ENCODE measurements around the gene CACUL1.

The CACUL1 gene

GRCh38 chr10:118628397-118628796 is 126.4 kb downstream of the CACUL1 start:
- H3K79me1 ChIP-seq (ENCODE audit: low read length): no peaks in the 10 kb centered on the region
- no peak overlapping the region for H3K4ac ChIP-seq (ENCODE audit: low read depth, low read length)
- H3K4me2 ChIP-seq (ENCODE audit: low read length): no peak overlapping the region

GRCh38 chr10:118626953-118627352 is 127.8 kb downstream of the CACUL1 start:
- H3K18ac ChIP-seq (ENCODE audit: low read length): no peak overlapping the region
- H3K27ac ChIP-seq (ENCODE audit: low read depth, low read length): no peak overlapping the region
- H2BK120ac ChIP-seq (ENCODE audit: insufficient read depth, low read length, poor library complexity): no peak overlapping the region
- no CpG with 5 or more reads among the region's 3 CpGs for WGBS (ENCODE audit: extremely low coverage, insufficient coverage, insufficient read length)
- H4K12ac ChIP-seq (ENCODE audit: low read depth, low read length): no peak overlapping the region
- H3K79me2 ChIP-seq (ENCODE audit: control insufficient read depth, insufficient read depth, low read length, poor library complexity): no peaks in the 10 kb centered on the region
- H2AFZ ChIP-seq (ENCODE audit: insufficient read depth, low read length, poor library complexity): no peak overlapping the region
- H3K79me1 ChIP-seq (ENCODE audit: low read length): no peaks in the 10 kb centered on the region
- no peak overlapping the region for H4K8ac ChIP-seq (ENCODE audit: low read depth, low read length)
- H3K23ac ChIP-seq (ENCODE audit: low read length): no peak overlapping the region
- no peak overlapping the region for H2BK5ac ChIP-seq (ENCODE audit: low read depth, low read length, poor library complexity)
- no peaks in the 10 kb centered on the region for H3K36me3 ChIP-seq (ENCODE audit: control insufficient read depth in 1 of 2, insufficient read depth in 2 of 2, low read length in 2 of 2)
- no peak overlapping the region for H3K4me3 ChIP-seq (ENCODE audit: low read depth, low read length)
- H3K4me2 ChIP-seq (ENCODE audit: low read length): no peak overlapping the region
- peaks cover 1% of the 10 kb centered on the region for H3K9me3 ChIP-seq (ENCODE audit: insufficient read depth, low read depth, low read length)
- H3K4me1 ChIP-seq (ENCODE audit: control insufficient read depth in 1 of 2, insufficient read depth in 2 of 2, low read length in 2 of 2): no peaks in the 10 kb centered on the region
- H3K14ac ChIP-seq (ENCODE audit: low read length): no peak overlapping the region
- H3K27me3 ChIP-seq (ENCODE audit: insufficient read depth, low read length): no peaks in the 10 kb centered on the region
- no peak overlapping the region for H2AK5ac ChIP-seq (ENCODE audit: low read length)
- DNase-seq: no peak
- no peak overlapping the region for H3K9ac ChIP-seq (ENCODE audit: low read length)
- no peak overlapping the region for H2BK12ac ChIP-seq (ENCODE audit: low read length)
- H4K91ac ChIP-seq (ENCODE audit: low read depth, low read length): no peak overlapping the region
- H3K4ac ChIP-seq (ENCODE audit: low read depth, low read length): no peak overlapping the region

More at GRCh38 chr10:118628397-118628796, 126.4 kb downstream of the CACUL1 start:
- Histone ChIP-seq H3K4me1 (ENCODE audit: control insufficient read depth in 1 of 2, insufficient read depth in 2 of 2, low read length in 2 of 2) (no peaks in the 10 kb centered on the region), H3K9me3 (ENCODE audit: insufficient read depth, low read depth, low read length) (peaks cover 1% of the 10 kb centered on the region), H2BK12ac (ENCODE audit: low read length) (no peak overlapping the region), H3K36me3 (ENCODE audit: control insufficient read depth in 1 of 2, insufficient read depth in 2 of 2, low read length in 2 of 2) (no peaks in the 10 kb centered on the region), H3K9ac (ENCODE audit: low read length) (no peak overlapping the region), H3K27me3 (ENCODE audit: insufficient read depth, low read length) (no peaks in the 10 kb centered on the region), H2AFZ (ENCODE audit: insufficient read depth, low read length, poor library complexity) (no peak overlapping the region), H2BK5ac (ENCODE audit: low read depth, low read length, poor library complexity) (no peak overlapping the region), H3K4me3 (ENCODE audit: low read depth, low read length) (no peak overlapping the region), H4K91ac (ENCODE audit: low read depth, low read length) (no peak overlapping the region), H2AK5ac (ENCODE audit: low read length) (no peak overlapping the region), H4K12ac (ENCODE audit: low read depth, low read length) (no peak overlapping the region), H2BK120ac (ENCODE audit: insufficient read depth, low read length, poor library complexity) (no peak overlapping the region), H3K23ac (ENCODE audit: low read length) (no peak overlapping the region), H3K18ac (ENCODE audit: low read length) (no peak overlapping the region), H3K79me2 (ENCODE audit: control insufficient read depth, insufficient read depth, low read length, poor library complexity) (no peaks in the 10 kb centered on the region), H4K8ac (ENCODE audit: low read depth, low read length) (no peak overlapping the region), H3K27ac (ENCODE audit: low read depth, low read length) (no peak overlapping the region), H3K14ac (ENCODE audit: low read length) (no peak overlapping the region)
- DNase-seq: no peak

Data from trophoblast cell (in vitro differentiated cells and primary cell).